NT2/D1 (cell line): ENCODE data around the gene HUNK.

Source experiments
- YY1 ChIP-seq: IDR thresholded peaks from 2 replicates; pipeline ENCODE4 v1.6.1; 2011; ENCODE audit not compliant: insufficient read length, insufficient read depth
- ZNF274 ChIP-seq: IDR thresholded peaks from 2 replicates; pipeline ENCODE4 v1.6.1; 2011; ENCODE audit warnings: mild to moderate bottlenecking, low read depth, low read length

DNA sequence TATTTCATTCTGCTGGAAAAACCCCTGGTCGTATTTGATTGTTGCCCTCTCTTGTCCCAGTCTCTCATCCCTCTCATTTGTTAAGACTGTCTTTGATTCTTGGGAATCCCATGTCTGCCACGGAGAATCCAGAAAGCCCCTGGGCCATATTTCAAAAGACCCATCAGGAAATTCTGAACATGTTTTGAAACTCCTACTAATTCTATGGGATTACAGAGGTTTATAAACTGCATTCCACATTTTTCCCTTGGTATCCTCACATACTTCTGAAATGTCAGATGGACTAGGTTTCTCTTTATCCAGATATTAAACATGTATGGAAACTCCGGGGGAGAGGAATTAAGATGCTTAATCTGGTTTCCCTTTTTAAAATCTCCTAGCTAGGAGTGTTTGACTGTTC is 80.0 kb downstream of the HUNK start:
- TF ChIP-seq ZNF274 (no peak), YY1 (no peak)
